ENCODE results near the gene LSM3. TPM values are rescaled to one million over a fixed set of nuclear protein-coding genes. Genes with fewer than 3 reads are reported as not detected.

LSM3 gene
- total and polyA plus RNA-seq, 2 of the 4 experiments (the other 2 are of a cell fraction), result 3.4 to 11.5 TPM

DNA sequence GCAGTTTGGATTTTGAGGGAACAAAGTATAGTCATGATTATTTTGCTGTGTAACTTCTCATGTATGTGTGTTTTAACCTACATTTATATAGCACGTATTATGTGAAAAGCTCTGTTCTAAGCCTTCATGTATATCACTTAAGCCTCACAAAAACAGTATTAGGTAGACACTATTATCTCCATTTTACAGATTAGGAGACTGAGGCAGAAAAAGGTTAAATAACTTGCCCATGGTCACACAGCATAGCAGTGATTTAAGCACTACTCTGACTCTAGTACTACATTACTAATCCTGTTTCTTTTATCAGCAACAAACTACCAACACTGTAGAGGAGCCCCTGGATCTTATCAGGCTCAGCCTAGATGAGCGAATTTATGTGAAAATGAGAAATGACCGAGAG lies 2.6 kb downstream of the LSM3 start:
- H3K4me1 ChIP-seq (ENCODE audit: control insufficient read depth, insufficient read depth, low read length), result peaks cover 2% of the 10 kb centered on the region; the same call in 1 of the 2 replicates
- no peak overlapping the region for H3K4me3 ChIP-seq (ENCODE audit: insufficient read depth, low read depth, low read length)
- H3K4me2 ChIP-seq (ENCODE audit: low read depth, low read length), result no peak overlapping the region
- H3K23ac ChIP-seq (ENCODE audit: low read depth, low read length), result no peak overlapping the region
- H2BK5ac ChIP-seq (ENCODE audit: low read depth, low read length, poor library complexity, severe bottlenecking), result no peak overlapping the region
- H2AK9ac ChIP-seq (replicated peaks; ENCODE audit: low read depth, low read length, poor library complexity), result no peak overlapping the region
- peaks cover 22 to 36% of the 10 kb centered on the region in 2 experiments for H3K79me1 ChIP-seq (ENCODE audit: low read depth in 1 of 2, low read length in 2 of 2)
- no peaks in the 10 kb centered on the region; the same call in 1 of the 2 replicates for H4K20me1 ChIP-seq (ENCODE audit: insufficient read depth, low read length)
- POLR2A ChIA-PET (ENCODE audit: unreplicated experiment), result no interaction called here
- no peaks in the 10 kb centered on the region for H3K9me3 ChIP-seq (ENCODE audit: control insufficient read depth, insufficient read depth, low read length)
- no peak overlapping the region for H2AFZ ChIP-seq (replicated peaks; ENCODE audit: low read length, poor library complexity)
- H3K56ac ChIP-seq (ENCODE audit: extremely low read depth, insufficient read depth, low read length), result no peak overlapping the region
- H3K36me3 ChIP-seq (ENCODE audit: control insufficient read depth, insufficient read depth, low read length), result peaks cover 9% of the 10 kb centered on the region
- DNase-seq, result no peak
- no peak overlapping the region for H3K18ac ChIP-seq (ENCODE audit: low read depth, low read length)
- ATAC-seq (ENCODE audit: low read depth), result no peak
- no peak for TF ChIP-seq NFE2L2 (IDR thresholded peaks at IDR 0.05; ENCODE audit: low read depth, low read length)
- TF ChIP-seq, protein P1, sequence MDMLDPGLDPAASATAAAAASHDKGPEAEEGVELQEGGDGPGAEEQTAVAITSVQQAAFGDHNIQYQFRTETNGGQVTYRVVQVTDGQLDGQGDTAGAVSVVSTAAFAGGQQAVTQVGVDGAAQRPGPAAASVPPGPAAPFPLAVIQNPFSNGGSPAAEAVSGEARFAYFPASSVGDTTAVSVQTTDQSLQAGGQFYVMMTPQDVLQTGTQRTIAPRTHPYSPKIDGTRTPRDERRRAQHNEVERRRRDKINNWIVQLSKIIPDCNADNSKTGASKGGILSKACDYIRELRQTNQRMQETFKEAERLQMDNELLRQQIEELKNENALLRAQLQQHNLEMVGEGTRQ (IDR thresholded peaks at IDR 0.05; ENCODE audit: low read depth, low read length), result no peak
- TF ChIP-seq RAD21 (IDR thresholded peaks at IDR 0.05; ENCODE audit: low read length), result no peak
- TF ChIP-seq, protein P2, sequence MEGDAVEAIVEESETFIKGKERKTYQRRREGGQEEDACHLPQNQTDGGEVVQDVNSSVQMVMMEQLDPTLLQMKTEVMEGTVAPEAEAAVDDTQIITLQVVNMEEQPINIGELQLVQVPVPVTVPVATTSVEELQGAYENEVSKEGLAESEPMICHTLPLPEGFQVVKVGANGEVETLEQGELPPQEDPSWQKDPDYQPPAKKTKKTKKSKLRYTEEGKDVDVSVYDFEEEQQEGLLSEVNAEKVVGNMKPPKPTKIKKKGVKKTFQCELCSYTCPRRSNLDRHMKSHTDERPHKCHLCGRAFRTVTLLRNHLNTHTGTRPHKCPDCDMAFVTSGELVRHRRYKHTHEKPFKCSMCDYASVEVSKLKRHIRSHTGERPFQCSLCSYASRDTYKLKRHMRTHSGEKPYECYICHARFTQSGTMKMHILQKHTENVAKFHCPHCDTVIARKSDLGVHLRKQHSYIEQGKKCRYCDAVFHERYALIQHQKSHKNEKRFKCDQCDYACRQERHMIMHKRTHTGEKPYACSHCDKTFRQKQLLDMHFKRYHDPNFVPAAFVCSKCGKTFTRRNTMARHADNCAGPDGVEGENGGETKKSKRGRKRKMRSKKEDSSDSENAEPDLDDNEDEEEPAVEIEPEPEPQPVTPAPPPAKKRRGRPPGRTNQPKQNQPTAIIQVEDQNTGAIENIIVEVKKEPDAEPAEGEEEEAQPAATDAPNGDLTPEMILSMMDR (conservative IDR thresholded peaks at IDR 0.05; ENCODE audit: low read depth, low read length), result no peak
- TF ChIP-seq MXI1 (IDR thresholded peaks at IDR 0.05; ENCODE audit: borderline replicate concordance, low read depth, low read length), result no peak
- no peak for TF ChIP-seq FOS (IDR thresholded peaks at IDR 0.05; ENCODE audit: low read depth, low read length)
- TF ChIP-seq, protein P3, sequence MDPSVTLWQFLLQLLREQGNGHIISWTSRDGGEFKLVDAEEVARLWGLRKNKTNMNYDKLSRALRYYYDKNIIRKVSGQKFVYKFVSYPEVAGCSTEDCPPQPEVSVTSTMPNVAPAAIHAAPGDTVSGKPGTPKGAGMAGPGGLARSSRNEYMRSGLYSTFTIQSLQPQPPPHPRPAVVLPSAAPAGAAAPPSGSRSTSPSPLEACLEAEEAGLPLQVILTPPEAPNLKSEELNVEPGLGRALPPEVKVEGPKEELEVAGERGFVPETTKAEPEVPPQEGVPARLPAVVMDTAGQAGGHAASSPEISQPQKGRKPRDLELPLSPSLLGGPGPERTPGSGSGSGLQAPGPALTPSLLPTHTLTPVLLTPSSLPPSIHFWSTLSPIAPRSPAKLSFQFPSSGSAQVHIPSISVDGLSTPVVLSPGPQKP (IDR thresholded peaks at IDR 0.05; ENCODE audit: borderline replicate concordance, low read depth, low read length), result no peak
- no peak for TF ChIP-seq CEBPB (IDR thresholded peaks at IDR 0.05; ENCODE audit: low read depth, low read length)
- TF ChIP-seq BHLHE40 (IDR thresholded peaks at IDR 0.05; ENCODE audit: low read depth, low read length), result no peak
- CTCF ChIA-PET, result no interaction called here
- no peak overlapping the region for H2BK15ac ChIP-seq (ENCODE audit: low read depth, low read length)
- intact Hi-C loops (cut with micrococcal nuclease) (no loop called here), dilution Hi-C loops (cut with HindIII; ENCODE audit: low sequenced_read_pairs, unreplicated experiment) (no loop called here), in situ Hi-C loops (cut with MboI; ENCODE audit: low sequenced_read_pairs) (no loop called here)
- BruUV-seq (replicated peaks), result no TSS peak
- no peak overlapping the region for H3K14ac ChIP-seq (replicated peaks; ENCODE audit: low read depth, low read length)
- no peak overlapping the region for H2AK5ac ChIP-seq (ENCODE audit: low read depth, low read length)
- H3K4ac ChIP-seq (ENCODE audit: low read depth, low read length), result no peak overlapping the region
- H4K5ac ChIP-seq (ENCODE audit: low read depth, low read length), result no peak overlapping the region
- no peak overlapping the region for H4K8ac ChIP-seq (ENCODE audit: low read depth in 2 of 2, low read length in 2 of 2)
- no CpG with 5 or more reads among the region's 3 CpGs for WGBS, 2 experiments (ENCODE audit: extremely low coverage in 2 of 2, insufficient read length in 1 of 2)
- H3K27ac ChIP-seq (ENCODE audit: insufficient read depth, low read length), result no peak overlapping the region
- H3K9ac ChIP-seq (ENCODE audit: low read depth, low read length), result no peak overlapping the region
- no peak overlapping the region for H2BK20ac ChIP-seq (ENCODE audit: low read depth, low read length)
- H3K27me3 ChIP-seq (ENCODE audit: control insufficient read depth, insufficient read depth, low read length), result no peaks in the 10 kb centered on the region
- H2BK120ac ChIP-seq (ENCODE audit: low read depth, low read length), result no peak overlapping the region
- H4K91ac ChIP-seq (ENCODE audit: insufficient read depth, low read depth, low read length), result no peak overlapping the region
- no peaks in the 10 kb centered on the region; the same call in 1 of the 2 replicates for H3K9me1 ChIP-seq (ENCODE audit: insufficient read depth, low read length)
